ENCODE measurements around the gene INO80.
"Not testable (repeated sequence)": the region's sequence is repeated elsewhere in the genome, so short reads cannot be mapped to it uniquely, and the experiment has no call there.

The INO80 gene

GRCh38 chr15:41153733-41154132 lies 37.7 kb upstream of the INO80 start:
- in situ Hi-C loops (cut with MboI; ENCODE audit: low pct_unique_long_range_greater_than_20kb, low sequenced_read_pairs, unreplicated experiment), result no loop called here
- no peak for DNase-seq (ENCODE audit: low spot score)
- TF ChIP-seq CTCF (IDR thresholded peaks at IDR 0.05; ENCODE audit: extremely low read depth, insufficient read depth, missing control alignments), result no peak

GRCh38 chr15:41151451-41152005 lies 35.4 kb upstream of the INO80 start:
- TF ChIP-seq CTCF (IDR thresholded peaks at IDR 0.05; ENCODE audit: extremely low read depth, insufficient read depth, missing control alignments), result no peak
- in situ Hi-C loops (cut with MboI; ENCODE audit: low pct_unique_long_range_greater_than_20kb, low sequenced_read_pairs, unreplicated experiment), result no loop called here
- no peak for DNase-seq (ENCODE audit: low spot score)

GRCh38 chr15:41150279-41150678 lies 34.2 kb upstream of the INO80 start:
- no peak for TF ChIP-seq CTCF (IDR thresholded peaks at IDR 0.05; ENCODE audit: extremely low read depth, insufficient read depth, missing control alignments)
- no peak for DNase-seq (ENCODE audit: low spot score)
- in situ Hi-C loops (cut with MboI; ENCODE audit: low pct_unique_long_range_greater_than_20kb, low sequenced_read_pairs, unreplicated experiment), result no loop called here

- in situ Hi-C loops (cut with MboI; ENCODE audit: low pct_unique_long_range_greater_than_20kb, low sequenced_read_pairs, unreplicated experiment), result no loop called here
- no peak for TF ChIP-seq CTCF (IDR thresholded peaks at IDR 0.05; ENCODE audit: extremely low read depth, insufficient read depth, missing control alignments)
- DNase-seq (ENCODE audit: low spot score), result no peak
Measured at GRCh38 chr15:41148065-41148464, 32.0 kb upstream of the INO80 start.

GRCh38 chr15:41139619-41140018 lies 23.5 kb upstream of the INO80 start:
- TF ChIP-seq CTCF (IDR thresholded peaks at IDR 0.05; ENCODE audit: extremely low read depth, insufficient read depth, missing control alignments), result no peak
- no peak for DNase-seq (ENCODE audit: low spot score)
- in situ Hi-C loops (cut with MboI; ENCODE audit: low pct_unique_long_range_greater_than_20kb, low sequenced_read_pairs, unreplicated experiment), result no loop called here

GRCh38 chr15:41139112-41139511 lies 23.0 kb upstream of the INO80 start:
- DNase-seq (ENCODE audit: low spot score); in situ Hi-C loops (cut with MboI; ENCODE audit: low pct_unique_long_range_greater_than_20kb, low sequenced_read_pairs, unreplicated experiment): not testable (repeated sequence)

- DNase-seq (ENCODE audit: low spot score); in situ Hi-C loops (cut with MboI; ENCODE audit: low pct_unique_long_range_greater_than_20kb, low sequenced_read_pairs, unreplicated experiment): not testable (repeated sequence)
Measured at GRCh38 chr15:41135580-41135979, 19.5 kb upstream of the INO80 start.

GRCh38 chr15:41133454-41133853 lies 17.4 kb upstream of the INO80 start:
- TF ChIP-seq CTCF (IDR thresholded peaks at IDR 0.05; ENCODE audit: extremely low read depth, insufficient read depth, missing control alignments), result no peak
- in situ Hi-C loops (cut with MboI; ENCODE audit: low pct_unique_long_range_greater_than_20kb, low sequenced_read_pairs, unreplicated experiment), result no loop called here
- DNase-seq (ENCODE audit: low spot score), result no peak

GRCh38 chr15:41132094-41132493 lies 16.0 kb upstream of the INO80 start:
- in situ Hi-C loops (cut with MboI; ENCODE audit: low pct_unique_long_range_greater_than_20kb, low sequenced_read_pairs, unreplicated experiment); DNase-seq (ENCODE audit: low spot score): not testable (repeated sequence)
